ENCODE data around the gene FAM241A.
"Not testable (repeated sequence)": the region's sequence is repeated elsewhere in the genome, so short reads cannot be mapped to it uniquely, and the experiment has no call there.

FAM241A gene

DNA sequence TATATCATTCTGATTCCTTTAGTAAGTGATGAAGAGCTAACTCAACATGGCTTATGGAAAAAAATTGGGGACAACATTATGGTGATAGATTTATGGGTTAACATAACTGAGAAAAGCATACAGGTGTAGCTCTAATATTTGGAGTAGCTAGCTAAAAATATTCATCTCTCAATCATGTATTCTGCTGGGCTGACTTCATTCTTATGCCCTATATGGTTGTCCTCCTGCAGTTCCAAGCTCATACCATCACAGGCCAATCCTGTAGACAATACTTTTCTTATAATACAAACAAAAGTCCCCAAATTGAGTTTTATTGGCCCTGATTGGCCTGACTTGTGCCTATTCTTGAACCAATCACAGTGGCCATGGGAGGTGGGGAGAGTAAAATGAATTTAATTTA, 6.7 kb upstream of the FAM241A start:
- DNase-seq (ENCODE audit: low read depth) = no peak

DNA sequence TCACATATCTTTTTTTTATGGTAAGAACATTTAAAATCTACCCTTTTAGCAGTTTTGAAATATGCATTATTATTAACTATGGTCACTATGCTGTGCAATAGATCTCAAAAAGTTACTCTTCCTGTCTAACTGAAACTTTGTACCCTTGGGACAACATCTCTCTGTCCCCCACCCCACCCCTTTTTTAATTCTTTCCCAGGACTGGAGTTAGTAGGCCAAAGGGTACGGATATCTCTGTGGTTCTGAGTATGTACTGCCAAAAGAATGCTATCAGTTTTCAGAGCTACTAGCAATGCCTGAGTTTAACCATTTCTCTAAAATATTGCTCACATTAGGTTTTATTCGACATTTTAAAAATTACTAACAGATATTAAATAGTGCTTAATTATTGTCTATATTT, 4.7 kb upstream of the FAM241A start:
- DNase-seq (ENCODE audit: low read depth) = no peak

DNA sequence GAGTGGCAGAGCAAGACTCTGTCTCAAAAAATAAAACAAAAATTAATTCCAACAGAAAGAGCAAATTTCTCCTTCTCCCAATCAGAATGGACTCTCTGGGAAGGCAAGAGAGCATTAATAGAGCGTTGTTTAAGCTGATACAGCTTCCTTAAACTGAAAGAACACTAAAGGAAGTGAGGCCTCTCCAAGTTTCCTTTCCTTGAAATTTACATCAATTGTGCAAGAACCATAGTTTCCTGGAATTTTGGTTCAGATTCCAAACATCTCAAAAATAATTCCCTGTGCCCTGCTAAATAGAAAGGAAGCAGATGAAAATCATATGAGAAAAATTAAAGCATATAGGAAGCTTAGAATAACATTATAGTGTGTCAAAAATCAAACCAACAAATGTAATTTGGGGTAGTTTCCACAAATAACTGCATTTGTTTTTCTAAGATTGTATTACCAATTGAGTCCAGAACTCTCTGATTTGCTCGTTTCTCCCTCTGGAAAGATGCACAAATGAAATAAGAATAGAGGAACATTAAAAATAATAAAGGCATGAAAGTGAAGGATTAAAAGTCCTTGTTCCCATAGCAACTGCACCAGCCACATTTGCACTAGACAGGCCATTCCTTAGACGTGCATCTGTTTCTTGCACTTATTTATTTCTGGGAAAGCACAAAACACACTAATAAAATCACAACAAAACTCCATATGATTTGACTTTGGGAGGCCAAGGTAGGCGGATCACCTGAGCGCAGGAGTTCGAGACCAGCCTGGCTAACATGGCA, 3.7 kb upstream of the FAM241A start:
- DNase-seq (ENCODE audit: low read depth) = no peak

DNA sequence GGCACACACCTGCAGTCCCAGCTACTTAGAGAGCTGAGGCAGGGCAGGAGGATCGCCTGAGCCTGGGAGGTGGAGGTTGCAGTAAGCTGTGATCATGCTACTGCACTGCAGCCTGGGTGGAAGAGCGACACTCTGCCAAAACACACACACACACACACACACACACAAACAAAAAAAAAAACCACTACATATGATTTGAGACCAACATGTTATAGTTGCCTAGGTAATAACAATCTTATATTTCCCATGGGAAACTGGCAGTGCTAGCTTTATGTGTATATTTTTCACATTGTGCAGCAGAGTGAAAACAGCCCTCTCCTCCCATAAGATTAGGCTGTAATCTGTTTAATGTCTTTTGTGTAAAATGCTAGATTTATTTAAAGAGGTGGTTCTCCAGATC, 3.1 kb upstream of the FAM241A start:
- no peak for DNase-seq (ENCODE audit: low read depth)

DNA sequence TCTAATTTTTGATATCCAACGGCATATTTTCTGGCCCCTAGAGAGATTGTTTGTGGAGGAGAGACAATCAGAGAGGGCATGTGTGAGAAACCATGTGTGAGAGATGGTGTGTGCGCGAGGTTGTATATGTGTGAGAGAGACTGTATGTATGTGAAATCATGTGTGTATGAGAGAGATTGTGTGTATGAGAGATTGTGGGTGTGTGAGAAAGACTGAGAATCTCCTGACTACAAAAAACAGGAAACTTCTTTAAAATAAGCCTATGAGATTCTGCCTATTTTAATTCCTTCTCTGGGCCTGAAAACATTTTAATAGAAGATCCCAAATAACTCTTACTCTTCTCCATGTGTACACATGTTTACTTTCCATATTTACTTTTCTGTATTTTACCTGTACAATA, 1.5 kb upstream of the FAM241A start:
- no peak for DNase-seq (ENCODE audit: low read depth)

DNA sequence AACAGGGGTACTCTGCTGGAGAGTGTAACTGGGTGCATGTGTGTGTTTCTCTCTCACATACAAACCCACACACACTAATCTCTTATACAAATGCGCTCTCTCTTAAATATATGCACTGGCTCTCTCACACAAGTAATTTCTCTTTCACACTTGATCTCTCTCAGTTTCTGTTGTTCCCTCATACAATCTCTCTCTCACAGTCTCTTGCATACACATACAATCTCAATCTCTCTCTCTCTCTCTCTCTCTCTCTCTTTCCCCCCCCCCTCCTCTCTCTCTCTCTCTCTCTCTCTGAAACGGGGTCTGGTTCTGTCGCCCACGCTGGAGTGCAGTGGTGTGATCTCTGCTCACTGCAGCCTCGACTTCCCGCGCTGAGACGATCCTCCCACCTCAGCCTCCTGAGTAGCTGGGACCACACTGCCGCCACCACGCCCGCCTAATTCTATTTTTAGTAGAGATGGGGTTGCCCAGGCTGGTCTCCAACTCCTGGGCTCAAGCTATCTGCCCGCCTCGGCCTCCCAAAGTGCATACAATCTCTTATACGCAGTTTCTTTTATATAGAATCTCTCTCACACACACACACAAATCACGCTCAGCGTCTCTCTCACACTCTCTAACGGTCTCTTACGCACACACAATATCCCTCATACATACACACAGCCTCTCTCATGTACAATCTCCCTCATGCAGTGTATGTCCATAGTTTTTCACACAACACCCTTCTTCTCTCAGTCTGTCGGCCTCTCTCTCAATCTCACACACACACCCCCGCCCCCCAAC, 518 bp upstream of the FAM241A start:
- DNase-seq (ENCODE audit: low read depth) = no peak

DNA sequence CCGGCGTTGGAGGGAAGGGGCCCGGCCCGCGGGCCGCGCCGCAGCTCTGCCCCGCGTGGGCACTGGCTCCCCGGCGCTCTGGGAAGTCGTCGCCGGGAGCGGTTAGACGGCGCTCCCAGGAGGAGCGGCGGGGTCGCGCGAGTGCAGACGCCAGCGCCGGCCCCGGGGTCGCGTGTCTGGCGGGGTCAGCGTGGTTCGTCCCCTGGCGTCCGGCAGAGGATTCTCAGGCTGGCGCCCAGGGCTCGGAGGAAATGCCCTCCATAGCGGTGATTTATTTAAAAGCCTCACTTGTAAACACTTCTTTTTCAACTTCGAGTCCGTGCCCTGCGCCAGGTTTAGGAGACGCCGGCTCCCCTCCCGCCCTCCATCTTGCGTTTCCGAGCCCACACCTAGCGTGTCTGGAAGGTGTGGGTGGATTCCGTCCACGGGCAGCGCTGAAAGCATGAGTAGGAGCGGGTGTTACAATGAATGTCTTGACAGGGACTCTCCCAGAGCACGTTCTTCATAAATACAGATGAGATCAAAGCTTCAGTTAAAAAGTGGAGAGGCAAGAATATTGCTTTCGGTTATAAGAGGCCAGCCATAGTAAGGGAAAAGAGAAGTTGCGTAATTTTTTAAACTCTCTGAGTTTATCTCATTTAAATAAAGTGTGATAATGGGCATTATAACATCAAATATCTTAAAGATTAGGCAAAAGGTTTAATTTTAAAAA, 692 bp downstream of the FAM241A start:
- DNase-seq (ENCODE audit: low read depth) = no peak

DNA sequence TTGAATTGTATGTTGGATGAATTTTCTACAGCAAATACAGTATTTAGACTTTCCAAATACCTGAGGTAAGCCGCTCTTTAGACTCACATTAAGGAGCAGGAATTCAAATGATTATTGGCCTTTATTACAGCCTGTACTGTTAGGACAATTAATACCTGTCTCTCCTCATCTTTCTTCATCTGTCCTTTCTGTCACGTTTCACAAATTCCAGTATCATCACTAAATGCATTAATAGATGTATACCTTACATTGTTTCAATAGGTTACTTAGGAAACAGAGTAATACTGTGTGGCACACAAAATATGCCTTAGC, 1.2 kb downstream of the FAM241A start:
- no peak for DNase-seq (ENCODE audit: low read depth)

DNA sequence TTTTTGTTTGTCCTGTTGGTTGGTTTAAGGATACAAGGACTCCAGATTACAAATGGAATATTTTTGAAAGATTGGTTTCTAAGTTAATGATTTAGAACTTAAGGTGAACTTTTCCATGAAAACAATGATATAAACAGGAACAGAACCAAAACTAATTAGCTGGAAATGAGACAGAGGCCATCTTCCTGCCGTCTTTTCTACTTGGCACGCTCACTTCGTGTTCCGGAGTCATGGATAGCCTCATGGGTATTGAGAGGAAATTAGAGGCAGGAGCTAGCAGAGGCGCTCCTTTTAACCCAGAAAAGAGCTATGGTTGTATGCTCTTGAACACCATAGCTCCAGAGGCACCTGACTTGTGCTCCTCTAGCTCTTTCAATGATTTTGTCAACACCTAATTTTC, 2.4 kb downstream of the FAM241A start:
- DNase-seq (ENCODE audit: low read depth) = no peak

DNA sequence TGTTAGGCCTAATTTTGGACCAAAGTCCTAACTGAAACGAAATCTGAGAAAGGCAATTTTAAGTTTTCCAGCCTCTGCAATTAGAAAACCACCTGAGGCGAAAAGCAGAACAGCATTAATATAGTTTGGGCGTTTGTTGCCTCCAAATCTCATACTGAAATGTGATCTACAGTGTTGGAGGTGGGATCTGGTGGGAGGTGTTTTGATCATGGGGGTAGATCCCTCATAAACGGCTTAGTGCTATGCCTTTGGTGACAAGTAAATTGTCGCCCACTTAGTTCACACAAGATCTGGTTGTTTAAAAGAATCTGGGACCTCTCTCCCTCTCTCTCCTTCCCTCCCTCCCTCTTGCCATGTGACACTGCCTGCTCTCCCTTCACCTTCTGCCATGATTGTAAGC, 5.7 kb downstream of the FAM241A start:
- no peak for DNase-seq (ENCODE audit: low read depth)

DNA sequence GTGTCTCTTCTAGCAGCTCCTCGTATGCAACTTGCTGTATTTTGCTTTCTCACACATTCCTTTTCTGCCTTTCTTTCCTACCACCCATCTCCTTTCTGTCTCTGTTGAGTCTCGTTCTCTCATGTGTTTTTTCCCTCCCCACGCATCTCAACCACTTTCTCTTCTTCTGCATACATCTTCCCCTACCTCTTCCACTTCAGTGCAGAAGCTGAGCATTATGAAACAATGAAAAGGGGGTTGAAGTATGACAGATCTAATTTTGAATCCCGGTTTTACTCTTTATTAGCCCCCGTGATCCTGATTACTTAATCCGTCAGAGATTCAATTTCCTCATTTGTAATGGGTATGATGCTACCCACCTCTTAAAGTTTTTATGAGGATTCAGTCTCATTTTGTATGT, 7.3 kb downstream of the FAM241A start:
- DNase-seq (ENCODE audit: low read depth) = no peak

DNA sequence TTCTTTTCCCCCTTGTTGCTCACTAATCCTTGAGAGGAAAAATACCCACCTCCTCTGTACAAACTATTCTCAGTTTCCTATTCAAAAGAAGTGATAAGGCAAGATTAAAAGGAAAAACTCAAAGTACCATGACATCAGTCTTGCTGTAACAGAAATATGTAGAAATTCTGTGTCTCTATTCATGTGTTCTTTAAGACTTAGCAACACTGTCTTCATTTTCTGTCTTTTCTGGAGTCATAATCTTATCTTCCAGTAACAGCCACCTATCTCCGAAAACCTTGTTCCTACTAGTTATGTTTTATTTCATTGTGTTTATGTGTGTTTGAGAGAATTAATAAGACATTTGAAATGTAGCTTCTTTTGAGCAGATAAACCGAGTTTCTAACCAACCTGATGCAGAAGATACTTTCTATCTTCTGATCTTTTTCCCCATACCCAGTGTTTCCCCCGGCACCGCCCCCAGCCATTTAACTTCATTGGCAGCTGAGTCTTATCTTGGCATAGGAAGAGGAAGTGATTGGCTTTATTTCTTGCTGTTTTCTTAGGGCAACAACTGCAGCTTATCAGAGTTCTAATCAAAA, 8.0 kb downstream of the FAM241A start:
- DNase-seq (ENCODE audit: low read depth) = no peak

DNA sequence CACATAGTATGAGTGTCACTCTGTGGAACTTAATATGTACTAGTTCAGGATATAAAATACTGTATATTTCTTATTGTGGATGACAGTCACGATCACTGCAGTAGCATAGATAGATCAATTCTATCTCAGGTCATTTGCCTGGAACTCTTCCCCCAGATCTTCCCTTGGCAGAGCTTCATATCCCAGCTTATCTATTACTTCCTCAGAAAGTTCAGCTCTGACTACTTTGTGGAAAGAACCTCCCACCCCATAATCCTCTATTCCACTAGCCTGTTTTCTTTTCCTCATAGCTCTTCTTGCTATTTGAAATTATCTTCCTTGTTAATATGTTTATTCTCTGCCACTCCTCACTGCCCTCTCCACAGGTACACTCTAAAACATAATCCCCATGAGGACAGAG, 10.9 kb downstream of the FAM241A start:
- DNase-seq (ENCODE audit: low read depth) = no peak

DNA sequence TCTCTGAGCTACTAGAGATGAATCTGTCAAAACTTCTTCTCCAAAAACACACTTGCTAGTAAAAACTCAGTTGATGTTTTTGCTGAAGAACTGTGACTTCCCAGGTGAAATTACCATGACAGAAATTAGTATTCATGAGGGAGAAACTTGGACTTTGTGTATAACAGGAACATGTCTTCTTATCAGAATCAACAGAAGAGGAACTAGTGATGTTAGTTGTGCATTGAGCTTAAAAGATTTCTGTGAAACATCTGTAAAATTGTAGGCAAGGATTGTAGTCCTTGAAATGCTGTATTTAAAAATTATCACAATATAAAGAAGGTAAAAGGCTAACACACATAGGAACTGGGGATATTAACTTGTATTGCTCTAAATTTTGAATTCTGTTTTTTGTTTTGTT, 11.3 kb downstream of the FAM241A start:
- no peak for DNase-seq (ENCODE audit: low read depth)

DNA sequence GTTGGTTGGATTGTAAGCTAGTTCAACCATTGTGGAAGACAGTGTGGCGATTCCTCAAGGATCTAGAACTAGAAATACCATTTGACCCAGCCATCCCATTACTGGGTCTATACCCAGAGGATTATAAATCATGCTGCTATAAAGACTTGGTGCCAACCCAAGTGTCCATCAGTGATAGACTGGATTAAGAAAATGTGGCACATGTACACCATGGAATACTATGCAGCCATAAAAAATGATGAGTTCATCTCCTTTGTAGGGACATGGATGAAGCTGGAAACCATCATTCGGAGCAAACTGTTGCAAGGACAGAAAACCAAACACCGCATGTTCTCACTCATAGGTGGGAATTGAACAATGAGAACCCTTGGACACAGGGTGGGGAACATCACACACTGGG, 18.5 kb downstream of the FAM241A start:
- DNase-seq (ENCODE audit: low read depth) = not testable (repeated sequence)

DNA sequence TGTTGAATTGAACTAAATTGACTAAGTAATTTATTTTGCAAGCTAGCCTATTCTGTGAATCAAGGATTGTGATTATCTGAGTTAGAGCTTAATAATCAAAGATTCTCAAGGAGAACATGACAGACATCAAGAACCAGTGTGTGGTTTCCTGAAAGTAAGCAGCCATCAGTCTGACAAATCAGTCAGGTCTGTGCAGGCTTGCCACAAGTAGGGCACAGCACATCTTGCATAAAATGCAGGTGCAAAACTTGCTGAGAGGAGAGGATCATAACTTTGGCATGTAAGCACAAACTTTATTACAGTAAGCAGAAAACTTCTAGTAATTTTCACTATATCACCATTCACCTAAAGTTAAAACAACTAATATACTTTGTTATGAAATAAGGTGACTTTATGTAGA, 22.5 kb downstream of the FAM241A start:
- no peak for DNase-seq (ENCODE audit: low read depth)

DNA sequence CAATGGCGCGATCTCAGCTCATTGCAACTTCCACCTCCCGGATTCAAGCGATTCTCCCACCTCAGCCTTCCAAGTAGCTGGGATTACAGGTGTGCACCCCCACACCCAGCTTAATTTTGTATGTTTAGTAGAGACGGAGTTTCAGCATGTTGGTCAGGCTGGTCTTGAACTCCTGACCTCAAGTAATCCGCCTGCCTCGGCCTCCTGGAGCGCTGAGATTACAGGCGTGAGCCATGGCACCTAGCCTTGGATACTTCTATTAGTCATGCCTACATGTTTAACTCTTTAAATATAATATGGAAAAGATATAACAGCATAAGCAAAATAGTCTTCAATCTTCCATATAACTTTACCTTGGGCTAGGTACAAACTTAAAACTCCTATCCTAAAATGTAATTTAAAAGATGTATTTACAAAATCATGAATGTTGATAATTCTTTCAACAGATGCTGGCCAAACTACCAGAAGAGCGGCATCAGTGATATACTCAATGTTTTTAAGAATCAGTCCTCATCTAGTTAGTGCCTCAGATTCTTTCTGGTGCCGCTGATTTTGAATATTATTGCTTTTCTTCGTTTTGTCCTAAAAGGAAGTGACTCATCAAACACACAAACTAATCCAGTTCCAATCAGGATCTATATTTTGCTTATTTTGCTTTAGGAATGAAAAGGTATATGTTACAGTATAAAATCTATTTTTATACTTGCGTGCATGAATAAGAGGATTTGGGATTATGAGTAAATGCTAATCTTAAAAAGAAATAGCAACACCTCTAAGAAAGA, 23.7 kb downstream of the FAM241A start:
- DNase-seq (ENCODE audit: low read depth) = no peak

DNA sequence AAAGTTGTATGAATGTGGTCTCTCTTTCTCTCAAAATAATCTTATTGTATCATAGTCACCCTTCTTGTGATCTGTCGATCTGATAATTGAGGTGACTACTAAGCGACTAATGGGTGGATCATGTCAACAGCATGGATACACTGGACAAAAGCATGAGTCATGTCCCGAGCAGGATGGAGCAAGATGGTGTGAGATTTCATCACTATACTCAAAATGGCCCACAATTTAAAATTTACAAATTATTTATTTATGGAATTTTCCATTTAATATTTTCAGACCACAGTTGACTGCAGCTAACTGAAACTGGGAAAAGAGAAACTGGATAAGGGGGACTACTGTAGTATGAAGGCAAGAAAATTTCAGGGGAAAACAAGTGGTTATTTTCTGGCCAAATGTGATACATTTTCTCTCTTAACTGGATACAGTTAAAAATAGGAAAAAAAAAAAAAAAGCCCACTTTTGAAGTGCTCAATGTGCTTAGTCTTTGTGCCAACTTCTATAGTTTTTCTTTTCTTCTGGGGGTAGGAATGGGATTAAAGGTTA, 25.3 kb downstream of the FAM241A start:
- DNase-seq (ENCODE audit: low read depth) = peak; percentile 75

DNA sequence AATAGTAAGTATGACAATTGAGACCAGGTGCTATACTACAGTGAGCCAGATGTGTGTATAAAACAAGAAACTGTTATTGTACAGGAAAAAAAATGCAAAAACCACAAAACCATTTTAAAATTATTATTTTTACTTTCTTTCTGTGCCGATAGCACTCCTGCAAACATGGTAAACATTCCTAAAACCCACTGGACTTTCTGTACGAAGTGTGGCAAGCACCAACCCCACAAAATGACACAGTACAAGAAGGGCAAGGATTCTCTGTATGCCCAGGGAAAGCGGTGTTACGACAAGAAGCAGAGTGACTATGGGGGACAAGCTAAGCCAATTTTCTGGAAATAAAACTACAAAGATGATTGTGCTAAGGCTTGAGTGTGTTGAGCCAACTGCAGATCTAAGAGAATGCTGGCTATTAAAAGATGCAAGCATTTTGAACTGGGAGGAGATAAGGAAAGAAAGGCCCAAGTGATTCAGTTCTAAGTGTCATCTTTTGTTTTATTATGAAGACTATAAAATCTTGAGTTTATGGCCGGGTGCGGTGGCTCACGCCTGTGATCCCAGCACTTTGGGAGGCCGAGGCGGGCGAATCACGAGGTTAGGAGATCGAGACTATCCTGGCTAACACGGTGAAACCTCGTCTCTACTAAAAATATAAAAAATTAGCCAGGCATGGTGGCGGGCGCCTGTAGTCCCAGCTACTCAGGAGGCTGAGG, 26.0 kb downstream of the FAM241A start:
- not testable (repeated sequence) for DNase-seq (ENCODE audit: low read depth)

DNA sequence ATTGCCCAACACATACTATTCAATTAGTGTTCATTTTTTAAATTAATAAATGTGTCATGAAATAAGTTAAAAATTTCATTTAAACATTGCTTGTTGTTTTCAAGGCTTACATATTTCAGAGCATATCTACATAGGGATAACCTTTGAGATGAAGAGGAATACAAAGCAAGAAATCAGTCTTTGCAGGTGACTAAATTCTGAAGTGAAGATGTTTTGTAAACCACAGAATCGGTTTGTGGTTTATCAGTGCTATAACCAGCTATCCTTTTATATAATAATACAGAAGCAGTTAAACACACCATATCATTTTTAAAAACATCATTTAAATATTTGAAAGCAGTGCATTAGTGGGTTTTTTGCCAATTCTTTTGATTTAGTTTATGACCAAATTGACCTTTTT, 26.9 kb downstream of the FAM241A start:
- no peak for DNase-seq (ENCODE audit: low read depth)

Data from non-pigmented ciliary epithelial cell (primary cell).